HEK293 (cell line): ENCODE measurements around the gene ARAP1.

ENCODE experiments used
- HOXD13 ChIP-seq: sonication (generic); formaldehyde crosslinking; IDR thresholded peaks from 2 replicates; pipeline ENCODE4 v1.8.0; 2022; ENCODE audit warnings: missing genetic modification reagents, borderline replicate concordance
- YY1 ChIP-seq: fragments of 450-650 bp; formaldehyde crosslinking; IDR thresholded peaks from 2 replicates; pipeline ENCODE4 v1.5.1; 2018; ENCODE audit warnings: missing biosample characterization, missing genetic modification characterization
- ZBTB8A ChIP-seq: fragments of 450-650 bp; formaldehyde crosslinking; IDR thresholded peaks from 2 replicates; pipeline ENCODE4 v1.5.1; 2016; ENCODE audit warnings: missing biosample characterization, missing genetic modification characterization
- ZFHX2 ChIP-seq: fragments of 450-650 bp; formaldehyde crosslinking; conservative IDR thresholded peaks from 2 replicates; pipeline ENCODE4 v1.5.1; 2016; ENCODE audit warnings: missing biosample characterization, missing genetic modification characterization
- ZNF112 ChIP-seq: fragments of 450-650 bp; formaldehyde crosslinking; IDR thresholded peaks from 2 replicates; pipeline ENCODE4 v1.5.0; 2017; ENCODE audit warnings: missing biosample characterization, missing genetic modification characterization
- ZNF785 ChIP-seq: fragments of 450-650 bp; formaldehyde crosslinking; IDR thresholded peaks from 2 replicates; pipeline ENCODE4 v1.5.1; 2016; ENCODE audit warnings: missing biosample characterization, missing genetic modification characterization
- ZNF843 ChIP-seq: fragments of 450-650 bp; formaldehyde crosslinking; IDR thresholded peaks from 2 replicates; pipeline ENCODE4 v1.5.1; 2016; ENCODE audit warnings: missing biosample characterization, missing genetic modification characterization
- TF ChIP-seq, protein P1 (sequence below): fragments of 450-650 bp; formaldehyde crosslinking; IDR thresholded peaks from 2 replicates; pipeline ENCODE4 v1.5.1; 2016; ENCODE audit warnings: missing biosample characterization, missing genetic modification characterization
- TF ChIP-seq, protein P2 (sequence below): fragments of 450-650 bp; formaldehyde crosslinking; IDR thresholded peaks from 2 replicates; pipeline ENCODE4 v1.5.1; 2017; ENCODE audit warnings: missing biosample characterization, missing genetic modification characterization
- TF ChIP-seq, protein P3 (sequence below): fragments of 450-650 bp; formaldehyde crosslinking; IDR thresholded peaks from 2 replicates; pipeline ENCODE4 v1.5.1; 2016; ENCODE audit warnings: missing biosample characterization, missing genetic modification characterization
- TF ChIP-seq, protein P4 (sequence below): fragments of 450-650 bp; formaldehyde crosslinking; IDR thresholded peaks from 2 replicates; pipeline ENCODE4 v1.5.1; 2016; ENCODE audit warnings: missing biosample characterization, missing genetic modification characterization

DNA sequence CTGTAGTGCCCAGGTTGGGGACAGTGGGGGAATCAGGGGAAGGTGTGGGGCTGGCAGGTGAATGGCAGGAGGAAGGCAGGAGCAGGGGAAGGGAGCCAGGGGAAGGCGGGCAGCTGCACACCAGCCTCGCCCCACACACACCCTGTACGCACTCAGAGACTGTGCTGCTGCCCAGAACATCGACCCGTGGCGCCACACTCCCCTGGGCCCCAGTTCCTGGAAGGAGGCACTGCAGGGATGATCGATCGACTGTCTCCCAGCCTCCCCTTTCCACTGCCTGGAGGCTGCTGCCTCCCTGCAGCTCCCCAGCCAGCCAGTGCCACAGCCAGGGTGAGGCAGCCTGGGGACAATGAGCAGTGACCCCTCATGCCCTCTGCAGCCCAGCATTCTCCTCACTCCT is 97.2 kb downstream of the ARAP1 start:
- TF ChIP-seq, protein P1, sequence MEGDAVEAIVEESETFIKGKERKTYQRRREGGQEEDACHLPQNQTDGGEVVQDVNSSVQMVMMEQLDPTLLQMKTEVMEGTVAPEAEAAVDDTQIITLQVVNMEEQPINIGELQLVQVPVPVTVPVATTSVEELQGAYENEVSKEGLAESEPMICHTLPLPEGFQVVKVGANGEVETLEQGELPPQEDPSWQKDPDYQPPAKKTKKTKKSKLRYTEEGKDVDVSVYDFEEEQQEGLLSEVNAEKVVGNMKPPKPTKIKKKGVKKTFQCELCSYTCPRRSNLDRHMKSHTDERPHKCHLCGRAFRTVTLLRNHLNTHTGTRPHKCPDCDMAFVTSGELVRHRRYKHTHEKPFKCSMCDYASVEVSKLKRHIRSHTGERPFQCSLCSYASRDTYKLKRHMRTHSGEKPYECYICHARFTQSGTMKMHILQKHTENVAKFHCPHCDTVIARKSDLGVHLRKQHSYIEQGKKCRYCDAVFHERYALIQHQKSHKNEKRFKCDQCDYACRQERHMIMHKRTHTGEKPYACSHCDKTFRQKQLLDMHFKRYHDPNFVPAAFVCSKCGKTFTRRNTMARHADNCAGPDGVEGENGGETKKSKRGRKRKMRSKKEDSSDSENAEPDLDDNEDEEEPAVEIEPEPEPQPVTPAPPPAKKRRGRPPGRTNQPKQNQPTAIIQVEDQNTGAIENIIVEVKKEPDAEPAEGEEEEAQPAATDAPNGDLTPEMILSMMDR (tag by site-specific recombination), result no peak
- no peak for TF ChIP-seq ZFHX2 (tag by site-specific recombination)
- no peak for TF ChIP-seq ZNF785 (tag by site-specific recombination)
- TF ChIP-seq ZBTB8A (tag by site-specific recombination), result no peak
- no peak for TF ChIP-seq ZNF843 (tag by site-specific recombination)
- TF ChIP-seq, protein P2, sequence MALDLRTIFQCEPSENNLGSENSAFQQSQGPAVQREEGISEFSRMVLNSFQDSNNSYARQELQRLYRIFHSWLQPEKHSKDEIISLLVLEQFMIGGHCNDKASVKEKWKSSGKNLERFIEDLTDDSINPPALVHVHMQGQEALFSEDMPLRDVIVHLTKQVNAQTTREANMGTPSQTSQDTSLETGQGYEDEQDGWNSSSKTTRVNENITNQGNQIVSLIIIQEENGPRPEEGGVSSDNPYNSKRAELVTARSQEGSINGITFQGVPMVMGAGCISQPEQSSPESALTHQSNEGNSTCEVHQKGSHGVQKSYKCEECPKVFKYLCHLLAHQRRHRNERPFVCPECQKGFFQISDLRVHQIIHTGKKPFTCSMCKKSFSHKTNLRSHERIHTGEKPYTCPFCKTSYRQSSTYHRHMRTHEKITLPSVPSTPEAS (tag by site-specific recombination), result no peak
- TF ChIP-seq YY1, result no peak
- TF ChIP-seq ZNF112 (tag by site-specific recombination), result no peak
- no peak for TF ChIP-seq HOXD13 (CRISPR knock-in tag)
- TF ChIP-seq, protein P3, sequence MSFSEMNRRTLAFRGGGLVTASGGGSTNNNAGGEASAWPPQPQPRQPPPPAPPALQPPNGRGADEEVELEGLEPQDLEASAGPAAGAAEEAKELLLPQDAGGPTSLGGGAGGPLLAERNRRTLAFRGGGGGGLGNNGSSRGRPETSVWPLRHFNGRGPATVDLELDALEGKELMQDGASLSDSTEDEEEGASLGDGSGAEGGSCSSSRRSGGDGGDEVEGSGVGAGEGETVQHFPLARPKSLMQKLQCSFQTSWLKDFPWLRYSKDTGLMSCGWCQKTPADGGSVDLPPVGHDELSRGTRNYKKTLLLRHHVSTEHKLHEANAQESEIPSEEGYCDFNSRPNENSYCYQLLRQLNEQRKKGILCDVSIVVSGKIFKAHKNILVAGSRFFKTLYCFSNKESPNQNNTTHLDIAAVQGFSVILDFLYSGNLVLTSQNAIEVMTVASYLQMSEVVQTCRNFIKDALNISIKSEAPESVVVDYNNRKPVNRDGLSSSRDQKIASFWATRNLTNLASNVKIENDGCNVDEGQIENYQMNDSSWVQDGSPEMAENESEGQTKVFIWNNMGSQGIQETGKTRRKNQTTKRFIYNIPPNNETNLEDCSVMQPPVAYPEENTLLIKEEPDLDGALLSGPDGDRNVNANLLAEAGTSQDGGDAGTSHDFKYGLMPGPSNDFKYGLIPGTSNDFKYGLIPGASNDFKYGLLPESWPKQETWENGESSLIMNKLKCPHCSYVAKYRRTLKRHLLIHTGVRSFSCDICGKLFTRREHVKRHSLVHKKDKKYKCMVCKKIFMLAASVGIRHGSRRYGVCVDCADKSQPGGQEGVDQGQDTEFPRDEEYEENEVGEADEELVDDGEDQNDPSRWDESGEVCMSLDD (tag by site-specific recombination), result no peak
- TF ChIP-seq, protein P4, sequence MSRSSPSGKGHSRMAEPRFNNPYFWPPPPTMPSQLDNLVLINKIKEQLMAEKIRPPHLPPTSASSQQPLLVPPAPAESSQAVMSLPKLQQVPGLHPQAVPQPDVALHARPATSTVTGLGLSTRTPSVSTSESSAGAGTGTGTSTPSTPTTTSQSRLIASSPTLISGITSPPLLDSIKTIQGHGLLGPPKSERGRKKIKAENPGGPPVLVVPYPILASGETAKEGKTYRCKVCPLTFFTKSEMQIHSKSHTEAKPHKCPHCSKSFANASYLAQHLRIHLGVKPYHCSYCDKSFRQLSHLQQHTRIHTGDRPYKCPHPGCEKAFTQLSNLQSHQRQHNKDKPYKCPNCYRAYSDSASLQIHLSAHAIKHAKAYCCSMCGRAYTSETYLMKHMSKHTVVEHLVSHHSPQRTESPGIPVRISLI (tag by site-specific recombination), result no peak
